Body of pancreas (tissue), 4 donors: ENCODE data around the gene MRC1.

Experiments
- POLR2A ChIP-seq, 3 donors: fragments of 450-650 bp; IDR thresholded peaks; one replicate each; pipeline ENCODE4 v1.6.1; 2016; ENCODE audit warnings: antibody characterized with exemption in 3 of 3, mild to moderate bottlenecking in 2 of 3
- TF ChIP-seq, protein P1 (sequence below), 7 experiments: fragments of 450-650 bp in 4 of 7; fragments of 200-600 bp in 3 of 7; sonication (generic) in 3 of 7; IDR thresholded peaks; one replicate each; pipeline ENCODE4 v1.5.1; 2016 to 2019; ENCODE audit warnings: antibody characterized with exemption in 7 of 7

DNA sequence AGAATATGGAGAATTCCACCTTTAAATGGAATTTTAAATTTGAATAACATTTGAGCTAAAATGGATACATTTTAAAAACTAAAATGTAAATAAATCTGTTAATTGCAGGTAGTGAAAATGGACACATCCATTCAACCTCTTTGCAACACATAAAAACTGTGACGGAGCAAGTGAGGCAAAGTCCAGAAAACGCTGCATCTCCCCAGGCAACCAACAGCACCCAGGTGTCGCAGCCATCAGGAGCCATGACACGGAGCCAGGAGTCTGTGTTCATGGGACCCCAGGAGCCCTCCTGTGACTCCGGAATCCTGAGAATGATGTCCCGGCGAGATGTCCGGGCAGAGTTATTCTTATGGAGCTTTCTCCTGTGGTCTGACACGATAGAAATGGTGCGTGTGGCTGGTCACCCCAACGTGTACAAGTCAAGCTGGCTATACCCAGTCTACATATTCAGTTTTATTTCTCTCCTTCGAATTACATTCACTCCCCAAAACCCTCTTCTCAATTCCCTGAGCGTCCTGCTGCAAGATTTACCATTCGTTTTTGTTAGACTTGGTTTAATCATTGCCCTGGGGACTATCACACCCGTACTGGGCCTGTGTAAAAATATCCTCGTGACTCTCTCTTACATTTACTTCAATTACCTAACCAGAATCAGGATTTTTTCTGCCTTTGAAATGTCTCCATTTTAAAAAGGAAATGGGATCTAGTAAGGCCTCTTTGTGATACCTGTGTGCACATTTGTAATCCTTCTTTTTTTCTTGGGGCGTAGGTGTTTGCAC, 13.1 kb upstream of the MRC1 start:
- TF ChIP-seq, protein P1, sequence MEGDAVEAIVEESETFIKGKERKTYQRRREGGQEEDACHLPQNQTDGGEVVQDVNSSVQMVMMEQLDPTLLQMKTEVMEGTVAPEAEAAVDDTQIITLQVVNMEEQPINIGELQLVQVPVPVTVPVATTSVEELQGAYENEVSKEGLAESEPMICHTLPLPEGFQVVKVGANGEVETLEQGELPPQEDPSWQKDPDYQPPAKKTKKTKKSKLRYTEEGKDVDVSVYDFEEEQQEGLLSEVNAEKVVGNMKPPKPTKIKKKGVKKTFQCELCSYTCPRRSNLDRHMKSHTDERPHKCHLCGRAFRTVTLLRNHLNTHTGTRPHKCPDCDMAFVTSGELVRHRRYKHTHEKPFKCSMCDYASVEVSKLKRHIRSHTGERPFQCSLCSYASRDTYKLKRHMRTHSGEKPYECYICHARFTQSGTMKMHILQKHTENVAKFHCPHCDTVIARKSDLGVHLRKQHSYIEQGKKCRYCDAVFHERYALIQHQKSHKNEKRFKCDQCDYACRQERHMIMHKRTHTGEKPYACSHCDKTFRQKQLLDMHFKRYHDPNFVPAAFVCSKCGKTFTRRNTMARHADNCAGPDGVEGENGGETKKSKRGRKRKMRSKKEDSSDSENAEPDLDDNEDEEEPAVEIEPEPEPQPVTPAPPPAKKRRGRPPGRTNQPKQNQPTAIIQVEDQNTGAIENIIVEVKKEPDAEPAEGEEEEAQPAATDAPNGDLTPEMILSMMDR (IDR thresholded peaks at IDR 0.05): no peak
- no peak for TF ChIP-seq POLR2A (IDR thresholded peaks at IDR 0.05)
